ENCODE measurements around the gene PRSS50.

DNA sequence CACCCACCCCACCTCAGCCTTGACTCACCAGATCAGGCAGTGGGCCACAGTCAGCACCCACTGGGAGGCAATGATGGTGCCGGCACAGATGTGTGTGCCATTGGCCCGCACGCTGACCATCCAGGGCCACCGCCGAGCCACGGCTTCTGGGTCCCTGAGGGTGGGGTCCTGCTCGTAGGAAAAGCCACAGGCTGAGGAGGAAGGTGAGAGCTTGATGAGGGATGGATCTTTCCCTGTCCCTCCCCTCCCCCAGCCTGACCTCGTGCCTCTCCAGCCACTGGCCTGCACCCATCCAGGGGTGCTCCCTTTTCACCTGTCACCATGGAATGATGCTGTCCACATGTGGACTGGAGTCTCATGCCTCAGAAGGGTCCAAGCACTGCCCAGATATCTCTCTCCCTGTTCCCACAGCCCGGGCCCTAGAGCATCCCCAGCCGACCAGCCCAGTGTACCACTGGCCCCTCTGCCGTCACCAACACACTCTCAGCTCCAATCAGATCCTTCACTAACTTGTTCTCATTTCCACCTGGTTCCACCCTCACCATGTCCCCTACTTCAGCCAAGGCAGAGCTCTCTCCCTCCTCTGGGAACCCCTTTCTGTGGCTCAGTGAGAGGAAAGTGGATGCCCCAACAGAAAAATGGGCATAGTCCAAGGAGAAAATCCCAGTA lies 2.0 kb downstream of the PRSS50 start:
- TF ChIP-seq POLR2A (IDR thresholded peaks at IDR 0.05) (no peak), CTCF (IDR thresholded peaks at IDR 0.05) (no peak)
